Esophagus squamous epithelium (tissue), 5 donors: ENCODE measurements around the gene RHBDD1. TPM values are rescaled to one million over a fixed set of nuclear protein-coding genes. Genes with fewer than 3 reads are reported as not detected.

Source experiments
- DNase-seq: peaks from one replicate; lab custom pipeline; 2025; lab: John Stamatoyannopoulos, UW
- H3K27ac ChIP-seq, 4 donors: fragments of 200-600 bp; sonication (generic); one replicate each; pipeline ENCODE4 v1.5.1; 2016 to 2019; ENCODE audit warnings: mild to moderate bottlenecking in 1 of 4
- H3K27me3 ChIP-seq, 4 donors: fragments of 200-600 bp; sonication (generic); 1 replicate in 3 of 4; 2 replicates in 1 of 4; pipeline versions ENCODE4 v1.5.1 to v1.6.0; 2017 to 2021; ENCODE audit warnings: antibody characterized with exemption in 1 of 4
- H3K36me3 ChIP-seq, 3 donors: fragments of 200-600 bp; sonication (generic); one replicate each; pipeline ENCODE4 v1.5.1; 2016 to 2019
- H3K4me1 ChIP-seq, 3 donors: fragments of 200-600 bp; sonication (generic); one replicate each; pipeline ENCODE4 v1.5.1; 2017 to 2019
- H3K4me3 ChIP-seq, 4 donors: fragments of 200-600 bp; sonication (generic); 1 replicate in 3 of 4; 2 replicates in 1 of 4; pipeline ENCODE4 v1.5.1; 2016 to 2019; ENCODE audit warnings: mild to moderate bottlenecking in 2 of 4, moderate library complexity in 1 of 4
- H3K9me3 ChIP-seq, 3 donors: fragments of 200-600 bp; sonication (generic); one replicate each; pipeline ENCODE4 v1.5.1; 2016 to 2019
- POLR2A ChIP-seq, 4 donors: fragments of 450-650 bp; IDR thresholded peaks; one replicate each; pipeline ENCODE4 v1.6.1; 2017; ENCODE audit warnings: antibody characterized with exemption in 4 of 4, mild to moderate bottlenecking in 4 of 4, moderate library complexity in 3 of 4
- WGBS, 2 donors: methylation state at CpG; one replicate each; pipeline ENCODE4 v1.1.5; 2018; 5-methylcytosine and 5-hydroxymethylcytosine counted together
- intact Hi-C: fragments of 100-400 bp; cut with DNase I; formaldehyde crosslinking; loops from one replicate; pipeline ENCODE4 v1.15.0; 2022
- total RNA-seq, 4 donors: library from RNA; depleted of rRNA; stranded (reverse); fragments of >200 nt; gene quantifications; one replicate each; pipeline ENCODE4 v1.1.0, GENCODE V29; 2016
- TF ChIP-seq, protein P1 (sequence below), 6 experiments: fragments of 450-650 bp in 4 of 6; fragments of 200-600 bp in 2 of 6; sonication (generic) in 2 of 6; IDR thresholded peaks; one replicate each; pipeline ENCODE4 v1.5.1; 2016 to 2019; ENCODE audit warnings: antibody characterized with exemption in 6 of 6, mild to moderate bottlenecking in 4 of 6, moderate library complexity in 4 of 6
- donor health status: DM: yes; HTN: yes; CAD: no.

Gene RHBDD1
- total RNA-seq, 4 donors from 2014 or later: 6.8 to 14.4 (median 10.3) TPM

DNA sequence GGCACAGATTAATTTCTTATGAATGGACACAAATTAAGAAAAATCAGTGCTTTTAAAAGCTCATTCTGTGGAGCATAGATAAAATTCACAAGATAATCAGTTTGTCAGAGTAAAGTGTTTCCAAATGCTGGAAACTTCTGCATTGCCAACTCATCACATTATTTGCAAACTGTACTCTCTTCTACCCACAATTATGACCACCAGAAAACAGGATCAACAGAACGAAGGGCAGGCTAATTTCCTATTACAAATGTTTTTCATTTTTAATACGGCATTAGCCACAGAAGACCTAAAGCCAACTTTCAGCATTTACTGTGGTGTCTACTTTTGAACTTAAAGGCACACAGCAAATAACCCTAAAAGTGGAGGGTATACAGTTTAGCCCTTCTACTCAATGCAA lies 42.2 kb upstream of the RHBDD1 start:
- Histone ChIP-seq H3K27me3 (peaks cover 0 to 21% (median 0%) of the 10 kb centered on the region in 4 donors), H3K4me1 (peaks cover 18 to 91% (median 20%) of the 10 kb centered on the region in 3 donors), H3K36me3 (no peaks in the 10 kb centered on the region), H3K27ac (peak overlapping the region; percentile 85 to 97 (median 96)), H3K4me3 (peak overlapping the region in 3 of 4 donors; percentile 63 to 78 (median 70)), H3K9me3 (no peaks in the 10 kb centered on the region)
- 14 to 19% methylated on average over 2 of the region's 2 CpGs for WGBS, 2 donors
- no peak for DNase-seq
- intact Hi-C loops: loop anchor here (10.0 kb wide), 2 partner anchors 139 to 579 kb away; no protein-coding TSS in a partner anchor
- TF ChIP-seq, protein P1, sequence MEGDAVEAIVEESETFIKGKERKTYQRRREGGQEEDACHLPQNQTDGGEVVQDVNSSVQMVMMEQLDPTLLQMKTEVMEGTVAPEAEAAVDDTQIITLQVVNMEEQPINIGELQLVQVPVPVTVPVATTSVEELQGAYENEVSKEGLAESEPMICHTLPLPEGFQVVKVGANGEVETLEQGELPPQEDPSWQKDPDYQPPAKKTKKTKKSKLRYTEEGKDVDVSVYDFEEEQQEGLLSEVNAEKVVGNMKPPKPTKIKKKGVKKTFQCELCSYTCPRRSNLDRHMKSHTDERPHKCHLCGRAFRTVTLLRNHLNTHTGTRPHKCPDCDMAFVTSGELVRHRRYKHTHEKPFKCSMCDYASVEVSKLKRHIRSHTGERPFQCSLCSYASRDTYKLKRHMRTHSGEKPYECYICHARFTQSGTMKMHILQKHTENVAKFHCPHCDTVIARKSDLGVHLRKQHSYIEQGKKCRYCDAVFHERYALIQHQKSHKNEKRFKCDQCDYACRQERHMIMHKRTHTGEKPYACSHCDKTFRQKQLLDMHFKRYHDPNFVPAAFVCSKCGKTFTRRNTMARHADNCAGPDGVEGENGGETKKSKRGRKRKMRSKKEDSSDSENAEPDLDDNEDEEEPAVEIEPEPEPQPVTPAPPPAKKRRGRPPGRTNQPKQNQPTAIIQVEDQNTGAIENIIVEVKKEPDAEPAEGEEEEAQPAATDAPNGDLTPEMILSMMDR (IDR thresholded peaks at IDR 0.05): no peak
- TF ChIP-seq POLR2A (IDR thresholded peaks at IDR 0.05): no peak

DNA sequence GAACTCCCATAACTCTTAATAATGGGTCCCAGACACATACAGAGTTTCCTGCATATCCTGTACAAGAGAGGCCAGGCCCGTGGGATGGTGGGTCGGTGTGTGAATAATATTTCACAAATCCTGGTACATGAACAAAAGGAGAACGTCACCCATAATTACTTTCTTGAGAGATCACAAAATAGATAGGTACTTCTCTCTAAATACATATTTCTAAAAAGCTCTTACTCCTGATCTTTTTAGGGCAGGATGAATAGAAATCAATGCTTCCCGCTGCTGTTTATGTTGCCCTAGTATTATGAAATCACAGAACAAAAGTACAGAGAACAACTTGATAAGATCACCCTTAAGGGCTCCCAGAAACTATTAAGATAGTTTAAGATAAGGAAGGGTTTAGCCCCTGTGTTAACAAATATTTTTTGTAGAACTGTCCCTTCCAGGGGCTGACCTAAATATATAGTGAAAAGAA lies 41.6 kb upstream of the RHBDD1 start:
- intact Hi-C loops: loop anchor here (10.0 kb wide), 2 partner anchors 139 to 579 kb away; no protein-coding TSS in a partner anchor
- Histone ChIP-seq H3K9me3 (no peaks in the 10 kb centered on the region), H3K27me3 (peaks cover 0 to 26% (median 0%) of the 10 kb centered on the region in 4 donors), H3K27ac (peak overlapping the region; percentile 85 to 97 (median 96)), H3K4me1 (peaks cover 18 to 91% (median 20%) of the 10 kb centered on the region in 3 donors), H3K4me3 (peak overlapping the region; percentile 63 to 78 (median 68)), H3K36me3 (no peaks in the 10 kb centered on the region)
- DNase-seq: no peak
- WGBS, 2 donors: 26 to 30% methylated on average over 4 of the region's 4 CpGs
- TF ChIP-seq, protein P1 (IDR thresholded peaks at IDR 0.05): no peak
- TF ChIP-seq POLR2A (IDR thresholded peaks at IDR 0.05): no peak

DNA sequence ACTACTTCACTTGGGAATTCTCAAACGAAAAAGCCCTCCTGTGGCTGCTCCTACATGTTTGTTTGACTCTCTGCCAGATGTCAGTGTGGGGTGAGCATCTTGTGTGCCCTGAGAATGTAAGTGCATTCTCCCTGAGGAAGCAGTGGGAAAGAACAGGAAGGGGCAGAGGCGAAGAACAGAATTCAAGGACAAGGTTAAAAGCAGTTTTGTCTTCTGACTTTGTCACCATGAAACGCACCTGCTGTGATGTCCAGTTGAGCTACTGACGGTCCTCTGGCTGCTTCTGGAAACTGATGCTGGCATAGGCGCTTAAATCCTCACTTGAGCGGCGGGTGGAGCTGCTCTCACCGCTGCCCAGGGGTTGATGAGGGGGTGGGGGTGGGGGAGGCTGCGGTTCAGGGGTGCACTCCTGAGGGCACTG lies 41.1 kb upstream of the RHBDD1 start:
- Histone ChIP-seq H3K9me3 (no peaks in the 10 kb centered on the region), H3K27ac (peak overlapping the region; percentile 85 to 97 (median 96)), H3K4me3 (peak overlapping the region; percentile 63 to 78 (median 68)), H3K27me3 (peaks cover 0 to 32% (median 0%) of the 10 kb centered on the region in 4 donors), H3K36me3 (no peaks in the 10 kb centered on the region), H3K4me1 (peaks cover 13 to 89% (median 20%) of the 10 kb centered on the region in 3 donors)
- intact Hi-C loops: loop anchor here (5.0 to 10.0 kb wide), 3 partner anchors 140 to 902 kb away; no protein-coding TSS in a partner anchor
- WGBS, 2 donors: 0 to 12% methylated on average over 2 to 5 of the region's 9 CpGs
- TF ChIP-seq POLR2A (IDR thresholded peaks at IDR 0.05): no peak
- TF ChIP-seq, protein P1 (IDR thresholded peaks at IDR 0.05): no peak
- DNase-seq: no peak

GRCh38 chr2:226795281-226796011 lies 40.4 kb upstream of the RHBDD1 start:
- no peak for TF ChIP-seq POLR2A (IDR thresholded peaks at IDR 0.05)
- TF ChIP-seq, protein P1 (IDR thresholded peaks at IDR 0.05): no peak
- H3K9me3 ChIP-seq: no peaks in the 10 kb centered on the region
- intact Hi-C loops: loop anchor here (5.0 to 10.0 kb wide), 3 partner anchors 141 to 903 kb away; no protein-coding TSS in a partner anchor
- peak overlapping the region; percentile 85 to 97 (median 96) for H3K27ac ChIP-seq
- H3K4me1 ChIP-seq: peaks cover 13 to 89% (median 24%) of the 10 kb centered on the region in 3 donors
- DNase-seq: no peak
- no peaks in the 10 kb centered on the region for H3K36me3 ChIP-seq
- H3K27me3 ChIP-seq: peaks cover 0 to 39% (median 0%) of the 10 kb centered on the region in 4 donors
- H3K4me3 ChIP-seq: peak overlapping the region; percentile 63 to 78 (median 68)
- 15 to 38% methylated on average over 5 to 7 of the region's 26 CpGs for WGBS, 2 donors
